H1 (cell line): ENCODE results near the gene DGCR6. TPM values are rescaled to one million over a fixed set of nuclear protein-coding genes. Genes with fewer than 3 reads are reported as not detected.

Experiments used
- MAFK ChIP-seq: IDR thresholded peaks from 2 replicates; pipeline ENCODE4 v1.6.1; 2012; ENCODE audit warnings: low read depth, mild to moderate bottlenecking, improper control_type of control experiment, low read length
- ZNF274 ChIP-seq: IDR thresholded peaks from 2 replicates; pipeline ENCODE4 v1.7.0; 2012; ENCODE audit warnings: low read length, borderline replicate concordance; ENCODE audit errors: extremely low read depth
- polyA plus RNA-seq, 7 experiments: library from polyadenylated mRNA; depleted of rRNA in 3 of 7; stranded (reverse) in 5 of 7; unstranded in 2 of 7; fragments of >200 nt in 5 of 7; fragments of 200-250 nt in 2 of 7; gene quantifications; 1 replicate in 5 of 7; 2 replicates in 1 of 7; 4 replicates in 1 of 7; pipeline versions ENCODE4 v1.2.1 to v1.2.3, GENCODE V29; 2011 to 2013; ENCODE audit warnings: missing spikeins in 2 of 7, mixed read lengths in 2 of 7
- total RNA-seq: library from RNA; stranded (reverse); fragmentation: NEBNext Ultra II Directional; extraction: Animal tissue kit (Norgen Biotek cat#: 25700); gene quantifications from 2 replicates; pipeline ENCODE4 v1.2.1, GENCODE V29; 2021
- TF ChIP-seq, protein P1 (sequence below): fragments of 300-600 bp; sonication (generic); IDR thresholded peaks from 2 replicates; pipeline ENCODE4 v1.7.1; 2012; ENCODE audit warnings: low read length, moderate library complexity, mild to moderate bottlenecking, inconsistent platforms; ENCODE audit not compliant: insufficient replicate concordance

DGCR6 gene
- total and polyA plus RNA-seq, 2 of the 8 experiments (the other 6 are each of a cell fraction or from before 2014, with no cell fraction given), result 0.82 to 1.7 TPM

DNA sequence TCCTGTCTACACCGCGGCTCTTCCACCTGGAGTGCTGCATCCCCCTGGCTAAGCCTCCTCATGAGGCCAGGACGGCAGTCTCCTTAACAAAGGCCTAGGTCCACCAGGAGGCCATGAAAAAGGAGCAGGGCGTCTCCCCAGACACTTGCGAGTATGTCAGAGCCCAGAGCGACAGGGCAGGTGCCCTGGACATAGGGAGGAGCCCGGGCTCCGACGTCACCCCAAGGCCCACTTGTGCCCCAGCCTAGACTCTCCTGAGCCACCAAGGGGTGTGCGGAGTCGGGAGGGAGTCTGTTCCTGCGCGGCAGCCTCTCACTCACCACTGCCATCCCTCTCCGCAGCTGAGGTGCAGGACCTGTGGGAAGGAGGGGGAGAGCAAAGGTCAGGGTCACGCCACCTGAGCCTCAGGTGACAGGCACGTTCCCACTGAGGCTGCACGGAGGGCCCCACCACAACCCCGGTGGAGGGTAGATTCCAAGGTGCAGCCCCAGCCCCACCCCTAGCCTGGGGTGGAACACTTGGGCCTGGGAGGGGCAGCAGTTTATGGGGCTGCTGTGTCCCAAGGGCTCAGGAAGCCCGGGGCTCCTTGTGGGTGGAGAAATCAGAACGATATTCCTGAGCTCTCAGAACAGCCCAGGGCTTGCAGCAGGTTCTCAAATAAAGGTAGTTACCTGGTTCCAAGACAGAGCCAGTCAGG lies 19.4 kb downstream of the DGCR6 start (continued):
- TF ChIP-seq, protein P1, sequence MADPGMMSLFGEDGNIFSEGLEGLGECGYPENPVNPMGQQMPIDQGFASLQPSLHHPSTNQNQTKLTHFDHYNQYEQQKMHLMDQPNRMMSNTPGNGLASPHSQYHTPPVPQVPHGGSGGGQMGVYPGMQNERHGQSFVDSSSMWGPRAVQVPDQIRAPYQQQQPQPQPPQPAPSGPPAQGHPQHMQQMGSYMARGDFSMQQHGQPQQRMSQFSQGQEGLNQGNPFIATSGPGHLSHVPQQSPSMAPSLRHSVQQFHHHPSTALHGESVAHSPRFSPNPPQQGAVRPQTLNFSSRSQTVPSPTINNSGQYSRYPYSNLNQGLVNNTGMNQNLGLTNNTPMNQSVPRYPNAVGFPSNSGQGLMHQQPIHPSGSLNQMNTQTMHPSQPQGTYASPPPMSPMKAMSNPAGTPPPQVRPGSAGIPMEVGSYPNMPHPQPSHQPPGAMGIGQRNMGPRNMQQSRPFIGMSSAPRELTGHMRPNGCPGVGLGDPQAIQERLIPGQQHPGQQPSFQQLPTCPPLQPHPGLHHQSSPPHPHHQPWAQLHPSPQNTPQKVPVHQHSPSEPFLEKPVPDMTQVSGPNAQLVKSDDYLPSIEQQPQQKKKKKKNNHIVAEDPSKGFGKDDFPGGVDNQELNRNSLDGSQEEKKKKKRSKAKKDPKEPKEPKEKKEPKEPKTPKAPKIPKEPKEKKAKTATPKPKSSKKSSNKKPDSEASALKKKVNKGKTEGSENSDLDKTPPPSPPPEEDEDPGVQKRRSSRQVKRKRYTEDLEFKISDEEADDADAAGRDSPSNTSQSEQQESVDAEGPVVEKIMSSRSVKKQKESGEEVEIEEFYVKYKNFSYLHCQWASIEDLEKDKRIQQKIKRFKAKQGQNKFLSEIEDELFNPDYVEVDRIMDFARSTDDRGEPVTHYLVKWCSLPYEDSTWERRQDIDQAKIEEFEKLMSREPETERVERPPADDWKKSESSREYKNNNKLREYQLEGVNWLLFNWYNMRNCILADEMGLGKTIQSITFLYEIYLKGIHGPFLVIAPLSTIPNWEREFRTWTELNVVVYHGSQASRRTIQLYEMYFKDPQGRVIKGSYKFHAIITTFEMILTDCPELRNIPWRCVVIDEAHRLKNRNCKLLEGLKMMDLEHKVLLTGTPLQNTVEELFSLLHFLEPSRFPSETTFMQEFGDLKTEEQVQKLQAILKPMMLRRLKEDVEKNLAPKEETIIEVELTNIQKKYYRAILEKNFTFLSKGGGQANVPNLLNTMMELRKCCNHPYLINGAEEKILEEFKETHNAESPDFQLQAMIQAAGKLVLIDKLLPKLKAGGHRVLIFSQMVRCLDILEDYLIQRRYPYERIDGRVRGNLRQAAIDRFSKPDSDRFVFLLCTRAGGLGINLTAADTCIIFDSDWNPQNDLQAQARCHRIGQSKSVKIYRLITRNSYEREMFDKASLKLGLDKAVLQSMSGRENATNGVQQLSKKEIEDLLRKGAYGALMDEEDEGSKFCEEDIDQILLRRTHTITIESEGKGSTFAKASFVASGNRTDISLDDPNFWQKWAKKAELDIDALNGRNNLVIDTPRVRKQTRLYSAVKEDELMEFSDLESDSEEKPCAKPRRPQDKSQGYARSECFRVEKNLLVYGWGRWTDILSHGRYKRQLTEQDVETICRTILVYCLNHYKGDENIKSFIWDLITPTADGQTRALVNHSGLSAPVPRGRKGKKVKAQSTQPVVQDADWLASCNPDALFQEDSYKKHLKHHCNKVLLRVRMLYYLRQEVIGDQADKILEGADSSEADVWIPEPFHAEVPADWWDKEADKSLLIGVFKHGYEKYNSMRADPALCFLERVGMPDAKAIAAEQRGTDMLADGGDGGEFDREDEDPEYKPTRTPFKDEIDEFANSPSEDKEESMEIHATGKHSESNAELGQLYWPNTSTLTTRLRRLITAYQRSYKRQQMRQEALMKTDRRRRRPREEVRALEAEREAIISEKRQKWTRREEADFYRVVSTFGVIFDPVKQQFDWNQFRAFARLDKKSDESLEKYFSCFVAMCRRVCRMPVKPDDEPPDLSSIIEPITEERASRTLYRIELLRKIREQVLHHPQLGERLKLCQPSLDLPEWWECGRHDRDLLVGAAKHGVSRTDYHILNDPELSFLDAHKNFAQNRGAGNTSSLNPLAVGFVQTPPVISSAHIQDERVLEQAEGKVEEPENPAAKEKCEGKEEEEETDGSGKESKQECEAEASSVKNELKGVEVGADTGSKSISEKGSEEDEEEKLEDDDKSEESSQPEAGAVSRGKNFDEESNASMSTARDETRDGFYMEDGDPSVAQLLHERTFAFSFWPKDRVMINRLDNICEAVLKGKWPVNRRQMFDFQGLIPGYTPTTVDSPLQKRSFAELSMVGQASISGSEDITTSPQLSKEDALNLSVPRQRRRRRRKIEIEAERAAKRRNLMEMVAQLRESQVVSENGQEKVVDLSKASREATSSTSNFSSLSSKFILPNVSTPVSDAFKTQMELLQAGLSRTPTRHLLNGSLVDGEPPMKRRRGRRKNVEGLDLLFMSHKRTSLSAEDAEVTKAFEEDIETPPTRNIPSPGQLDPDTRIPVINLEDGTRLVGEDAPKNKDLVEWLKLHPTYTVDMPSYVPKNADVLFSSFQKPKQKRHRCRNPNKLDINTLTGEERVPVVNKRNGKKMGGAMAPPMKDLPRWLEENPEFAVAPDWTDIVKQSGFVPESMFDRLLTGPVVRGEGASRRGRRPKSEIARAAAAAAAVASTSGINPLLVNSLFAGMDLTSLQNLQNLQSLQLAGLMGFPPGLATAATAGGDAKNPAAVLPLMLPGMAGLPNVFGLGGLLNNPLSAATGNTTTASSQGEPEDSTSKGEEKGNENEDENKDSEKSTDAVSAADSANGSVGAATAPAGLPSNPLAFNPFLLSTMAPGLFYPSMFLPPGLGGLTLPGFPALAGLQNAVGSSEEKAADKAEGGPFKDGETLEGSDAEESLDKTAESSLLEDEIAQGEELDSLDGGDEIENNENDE, result no peak
- no peak for TF ChIP-seq ZNF274
- TF ChIP-seq MAFK, result no peak
- TF ChIP-seq, all 59 proteins: peak for 0
